ENCODE data around the gene ZNF611.
"Not testable (repeated sequence)": the region's sequence is repeated elsewhere in the genome, so short reads cannot be mapped to it uniquely, and the experiment has no call there.

Gene ZNF611

GRCh38 chr19:52715902-52716301 lies 18.9 kb downstream of the ZNF611 start:
- not testable (repeated sequence) for DNase-seq

GRCh38 chr19:52715330-52715729 lies 19.5 kb downstream of the ZNF611 start:
- not testable (repeated sequence) for DNase-seq

GRCh38 chr19:52713051-52713450 lies 21.8 kb downstream of the ZNF611 start:
- DNase-seq = not testable (repeated sequence)

GRCh38 chr19:52711661-52712060 lies 23.2 kb downstream of the ZNF611 start:
- not testable (repeated sequence) for DNase-seq

- no peak for DNase-seq
These were observed 24.3 kb downstream of the ZNF611 start for GRCh38 chr19:52710538-52710937.

- not testable (repeated sequence) for DNase-seq
These were observed 29.2 kb downstream of the ZNF611 start for GRCh38 chr19:52705615-52706014.

- DNase-seq = no peak
These were observed 30.9 kb downstream of the ZNF611 start for GRCh38 chr19:52703917-52704316.

GRCh38 chr19:52700673-52701072 lies 34.2 kb downstream of the ZNF611 start:
- no peak for DNase-seq

GRCh38 chr19:52699555-52699954 lies 35.3 kb downstream of the ZNF611 start:
- DNase-seq = not testable (repeated sequence)

GRCh38 chr19:52695996-52696395 lies 38.8 kb downstream of the ZNF611 start:
- no peak for DNase-seq

GRCh38 chr19:52694921-52695320 lies 39.9 kb downstream of the ZNF611 start:
- no peak for DNase-seq

- DNase-seq = not testable (repeated sequence)
These were observed 40.6 kb downstream of the ZNF611 start for GRCh38 chr19:52694281-52694680.

- DNase-seq = no peak
These were observed 42.3 kb downstream of the ZNF611 start for GRCh38 chr19:52692431-52693008.

GRCh38 chr19:52691737-52692136 lies 43.1 kb downstream of the ZNF611 start:
- DNase-seq = no peak

- DNase-seq = no peak
These were observed 43.6 kb downstream of the ZNF611 start for GRCh38 chr19:52691215-52691610.

- DNase-seq = peak; percentile 59
These were observed 44.3 kb downstream of the ZNF611 start for GRCh38 chr19:52690369-52691214.

- DNase-seq = peak; percentile 6
These were observed 44.9 kb downstream of the ZNF611 start for GRCh38 chr19:52689843-52690368.

GRCh38 chr19:52688925-52689796 lies 45.7 kb downstream of the ZNF611 start:
- DNase-seq = not testable (repeated sequence)

GRCh38 chr19:52688335-52688734 lies 46.5 kb downstream of the ZNF611 start:
- no peak for DNase-seq

GRCh38 chr19:52687684-52688083 lies 47.2 kb downstream of the ZNF611 start:
- no peak for DNase-seq

- DNase-seq = no peak
These were observed 49.0 kb downstream of the ZNF611 start for GRCh38 chr19:52685811-52686210.

GRCh38 chr19:52681216-52681615 lies 53.6 kb downstream of the ZNF611 start:
- not testable (repeated sequence) for DNase-seq

- no peak for DNase-seq
These were observed 55.2 kb downstream of the ZNF611 start for GRCh38 chr19:52679598-52679997.

Data from NCI-H2227 treated with DMSO at 0.1 percent for 48 hours (cell line).